Gastrocnemius medialis (tissue), 4 donors: Measurements from ENCODE around the gene PPT2. TPM values are rescaled to one million over a fixed set of nuclear protein-coding genes. Genes with fewer than 3 reads are reported as not detected.

Source experiments
- ATAC-seq, 2 donors: fragments of 150-250 bp; one replicate each; pipeline ENCODE4 v1.9.1; 2016
- DNase-seq, 2 donors: peaks; one replicate each; pipeline ENCODE4 v3.0.0-alpha.2; 2019
- H3K27ac ChIP-seq, 4 donors: fragments of 200-600 bp; sonication (generic); 1 replicate in 1 of 4; 2 replicates in 3 of 4; pipeline ENCODE4 v1.5.1; 2016 to 2018; ENCODE audit warnings: mild to moderate bottlenecking in 2 of 4, moderate library complexity in 1 of 4
- H3K27me3 ChIP-seq, 3 donors: fragments of 200-600 bp; sonication (generic) in 2 of 3; 1 replicate in 1 of 3; 2 replicates in 2 of 3; pipeline versions ENCODE4 v1.5.1 to v1.6.0; 2016 to 2019; ENCODE audit warnings: mild to moderate bottlenecking in 1 of 3, moderate library complexity in 1 of 3
- H3K36me3 ChIP-seq, 2 donors: fragments of 200-600 bp; sonication (generic) in 1 of 2; one replicate each; pipeline ENCODE4 v1.5.1; 2017 to 2018
- H3K4me1 ChIP-seq, 2 donors: fragments of 200-600 bp; sonication (generic) in 1 of 2; one replicate each; pipeline ENCODE4 v1.5.1; 2016 to 2017; ENCODE audit warnings: mild to moderate bottlenecking in 2 of 2
- H3K4me3 ChIP-seq, 4 donors: fragments of 200-600 bp; sonication (generic) in 3 of 4; 1 replicate in 1 of 4; 2 replicates in 3 of 4; pipeline ENCODE4 v1.5.1; 2016 to 2019; ENCODE audit warnings: mild to moderate bottlenecking in 2 of 4
- H3K9me3 ChIP-seq, 3 donors: fragments of 200-600 bp; sonication (generic) in 2 of 3; 1 replicate in 1 of 3; 2 replicates in 2 of 3; pipeline ENCODE4 v1.5.1; 2016 to 2019
- CTCF ChIP-seq, 5 experiments: fragments of 450-650 bp in 3 of 5; fragments of 200-600 bp in 2 of 5; sonication (generic) in 2 of 5; IDR thresholded peaks in 4 of 5; conservative IDR thresholded peaks in 1 of 5; 1 replicate in 4 of 5; 2 replicates in 1 of 5; pipeline ENCODE4 v1.5.1; 2016 to 2019; ENCODE audit warnings: antibody characterized with exemption in 5 of 5, mild to moderate bottlenecking in 3 of 5, moderate library complexity in 3 of 5
- POLR2A ChIP-seq, 2 donors: fragments of 450-650 bp; IDR thresholded peaks; one replicate each; pipeline ENCODE4 v1.6.1; 2017; ENCODE audit warnings: antibody characterized with exemption in 2 of 2, mild to moderate bottlenecking in 2 of 2, moderate library complexity in 2 of 2
- in situ Hi-C, 4 donors: fragments of 200-750 bp; cut with MboI; loops; one replicate each; pipeline versions ENCODE4 v1.15.0 to v1.8.0; 2017; ENCODE audit warnings: low sequenced_read_pairs in 4 of 4
- intact Hi-C: fragments of 100-400 bp; cut with DNase I; formaldehyde crosslinking; loops from one replicate; pipeline ENCODE4 v1.15.1; 2023; ENCODE audit warnings: low total_unique reads
- total RNA-seq, 4 donors: library from RNA; depleted of rRNA; stranded (reverse); fragments of >200 nt; gene quantifications; one replicate each; pipeline versions ENCODE4 v1.1.0 to v1.2.3, GENCODE V29; 2016

The PPT2 gene
- total RNA-seq, 4 donors from 2014 or later = 16.2 to 72.7 (median 21.4) TPM

- H3K4me3 ChIP-seq = no peak overlapping the region
- no peaks in the 10 kb centered on the region for H3K9me3 ChIP-seq
- ATAC-seq = no peak
- TF ChIP-seq CTCF (IDR thresholded peaks at IDR 0.05 in 4 of 5, conservative IDR thresholded peaks at IDR 0.05 in 1 of 5) = no peak
- TF ChIP-seq POLR2A (IDR thresholded peaks at IDR 0.05) = no peak
- peaks cover 2 to 4% of the 10 kb centered on the region in 2 donors for H3K4me1 ChIP-seq
- no peak for DNase-seq
- H3K36me3 ChIP-seq = no peaks in the 10 kb centered on the region
- H3K27me3 ChIP-seq = peaks cover 0 to 11% (median 10%) of the 10 kb centered on the region in 3 donors
- in situ Hi-C loops = no loop called here
- no peak overlapping the region for H3K27ac ChIP-seq
- intact Hi-C loops = no loop called here
These were observed 48.2 kb downstream of the PPT2 start for GRCh38 chr6:32202186-32202585.

- no peaks in the 10 kb centered on the region for H3K36me3 ChIP-seq
- peaks cover 0 to 11% (median 10%) of the 10 kb centered on the region in 3 donors for H3K27me3 ChIP-seq
- H3K9me3 ChIP-seq = no peaks in the 10 kb centered on the region
- intact Hi-C loops = no loop called here
- ATAC-seq = no peak
- TF ChIP-seq POLR2A (IDR thresholded peaks at IDR 0.05) = no peak
- no peak for TF ChIP-seq CTCF (IDR thresholded peaks at IDR 0.05 in 4 of 5, conservative IDR thresholded peaks at IDR 0.05 in 1 of 5)
- H3K4me3 ChIP-seq = no peak overlapping the region
- H3K27ac ChIP-seq = no peak overlapping the region
- DNase-seq = no peak
- in situ Hi-C loops = no loop called here
- no peaks in the 10 kb centered on the region for H3K4me1 ChIP-seq
These were observed 49.7 kb downstream of the PPT2 start for GRCh38 chr6:32203426-32204267.

- no peaks in the 10 kb centered on the region for H3K9me3 ChIP-seq
These were observed 50.4 kb downstream of the PPT2 start for GRCh38 chr6:32204268-32204715.

GRCh38 chr6:32208996-32209395, 55.1 kb downstream of the PPT2 start:
- H3K27ac ChIP-seq = no peak overlapping the region
- intact Hi-C loops (no loop called here), in situ Hi-C loops (no loop called here)
- no peak for DNase-seq
- H3K4me1 ChIP-seq = no peaks in the 10 kb centered on the region
- no peaks in the 10 kb centered on the region for H3K27me3 ChIP-seq
- H3K9me3 ChIP-seq = no peaks in the 10 kb centered on the region
- no peaks in the 10 kb centered on the region for H3K36me3 ChIP-seq
- no peak for ATAC-seq
- no peak for TF ChIP-seq CTCF (IDR thresholded peaks at IDR 0.05 in 4 of 5, conservative IDR thresholded peaks at IDR 0.05 in 1 of 5)
- TF ChIP-seq POLR2A (IDR thresholded peaks at IDR 0.05) = no peak
- H3K4me3 ChIP-seq = no peak overlapping the region

More at GRCh38 chr6:32204268-32204715, 50.4 kb downstream of the PPT2 start:
- peaks cover 0 to 11% (median 10%) of the 10 kb centered on the region in 3 donors for H3K27me3 ChIP-seq
- no peaks in the 10 kb centered on the region for H3K4me1 ChIP-seq
- DNase-seq (no peak), ATAC-seq (no peak)
- TF ChIP-seq CTCF (IDR thresholded peaks at IDR 0.05 in 4 of 5, conservative IDR thresholded peaks at IDR 0.05 in 1 of 5) (no peak), POLR2A (IDR thresholded peaks at IDR 0.05) (no peak)
- H3K4me3 ChIP-seq = no peak overlapping the region
- in situ Hi-C loops = no loop called here
- H3K27ac ChIP-seq = no peak overlapping the region
- intact Hi-C loops = no loop called here
- no peaks in the 10 kb centered on the region for H3K36me3 ChIP-seq
